ENCODE data around the gene FJX1.

- TF ChIP-seq CTCF (IDR thresholded peaks at IDR 0.05 in 2 of 3, conservative IDR thresholded peaks at IDR 0.05 in 1 of 3; ENCODE audit: borderline replicate concordance in 1 of 3, insufficient read depth in 1 of 3, low read depth in 2 of 3, low read length in 2 of 3): no peak
- TF ChIP-seq POLR2A (IDR thresholded peaks at IDR 0.05; ENCODE audit: borderline replicate concordance, extremely low read depth, insufficient read depth, insufficient read length): no peak
- TF ChIP-seq POLR2AphosphoS5 (IDR thresholded peaks at IDR 0.05; ENCODE audit: low read depth, low read length): no peak
- TF ChIP-seq RAD21 (IDR thresholded peaks at IDR 0.05; ENCODE audit: low read depth): no peak
- no peak for TF ChIP-seq TCF7L2 (IDR thresholded peaks at IDR 0.05; ENCODE audit: borderline replicate concordance, extremely low read depth, insufficient read depth, insufficient read length)
- no peak for TF ChIP-seq EZH2phosphoT487 (IDR thresholded peaks at IDR 0.05; ENCODE audit: borderline replicate concordance)
- TF ChIP-seq EZH2 (IDR thresholded peaks at IDR 0.05): no peak
- no peak for TF ChIP-seq ATF3 (IDR thresholded peaks at IDR 0.05)
- no peak for TF ChIP-seq SP1 (IDR thresholded peaks at IDR 0.05; ENCODE audit: low read depth)
- no peak for TF ChIP-seq MAX (IDR thresholded peaks at IDR 0.05)
- no peak for TF ChIP-seq REST (IDR thresholded peaks at IDR 0.05; ENCODE audit: low read depth)
- no peak for TF ChIP-seq EGR1 (IDR thresholded peaks at IDR 0.05; ENCODE audit: low read depth)
These were observed 46.6 kb upstream of the FJX1 start for GRCh38 chr11:35571696-35572095.
